ENCODE data around the gene CCDC159. TPM values are rescaled to one million over a fixed set of nuclear protein-coding genes. Genes with fewer than 3 reads are reported as not detected.

Gene CCDC159
- polyA plus RNA-seq, 1 donor (not counting 4 experiments of a cell fraction or from before 2014, with no cell fraction given) = 6.4 TPM

DNA sequence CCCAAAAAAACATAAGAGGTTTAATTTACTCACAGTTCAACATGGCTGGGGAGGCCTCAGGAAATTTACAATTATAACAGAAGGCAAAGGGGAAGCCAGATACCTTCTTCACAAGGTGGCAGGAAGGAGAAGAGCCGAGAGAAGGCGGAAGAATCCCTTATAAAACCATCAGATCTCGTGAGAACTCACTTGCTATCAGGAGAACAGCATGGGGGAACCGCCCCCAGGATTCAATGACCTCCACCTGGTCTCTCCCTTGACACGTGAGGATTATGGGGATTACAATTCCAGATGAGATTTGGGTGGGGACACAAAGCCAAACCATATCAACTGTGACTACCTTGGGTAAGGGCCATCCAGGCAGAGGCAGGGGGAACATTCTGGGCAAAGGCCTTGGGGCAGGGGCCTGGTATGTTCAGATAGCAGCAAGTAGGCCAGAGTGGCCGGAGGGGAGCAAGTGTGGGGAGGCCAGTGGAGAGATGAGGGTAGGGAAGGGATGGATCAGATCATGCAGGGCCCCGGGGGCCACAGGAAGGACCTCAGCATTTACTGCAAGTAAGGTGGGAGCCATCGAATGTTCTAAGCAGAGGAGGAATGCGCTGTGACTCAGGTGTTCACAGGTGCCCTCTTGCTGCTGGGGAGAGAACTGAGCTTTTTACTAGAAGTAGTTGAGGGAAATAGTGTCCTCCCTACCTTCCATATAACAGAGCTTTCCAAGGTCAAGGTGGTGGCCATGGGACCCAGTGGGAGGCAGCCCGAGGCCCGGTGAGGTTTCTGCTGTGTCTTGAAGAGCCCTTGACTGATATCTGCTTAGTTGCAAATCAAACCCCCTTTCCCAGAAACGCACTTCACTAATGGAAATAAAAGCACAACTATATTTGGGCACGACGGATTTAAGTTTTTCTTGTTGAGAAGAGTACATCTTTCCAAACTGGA, 24.9 kb upstream of the CCDC159 start:
- Histone ChIP-seq H2AFZ (ENCODE audit: control insufficient read depth, low read length) (no peak overlapping the region), H3K4me2 (ENCODE audit: control insufficient read depth, extremely low read depth, insufficient read depth, low read depth, low read length) (no peak overlapping the region), H3K27ac (ENCODE audit: control insufficient read depth, insufficient read depth, low read length) (no peak overlapping the region), H3K36me3 (ENCODE audit: control insufficient read depth in 2 of 2, extremely low read depth in 1 of 2, insufficient read depth in 2 of 2, low read length in 2 of 2) (peaks cover 1 to 8% of the 10 kb centered on the region in 2 experiments), H3K79me2 (ENCODE audit: control insufficient read depth, insufficient read depth, low read length) (no peaks in the 10 kb centered on the region), H3K4me1 (ENCODE audit: control insufficient read depth, extremely low read depth, insufficient read depth, low read length) (peaks cover 24% of the 10 kb centered on the region), H3K9me1 (ENCODE audit: control insufficient read depth, extremely low read depth, insufficient read depth, low read length) (peaks cover 5% of the 10 kb centered on the region), H3K9ac (ENCODE audit: control insufficient read depth, extremely low read depth, insufficient read depth, low read length) (no peak overlapping the region), H4K20me1 (ENCODE audit: control insufficient read depth, extremely low read depth, insufficient read depth, low read length) (no peaks in the 10 kb centered on the region), H3K4me3 (ENCODE audit: control insufficient read depth in 2 of 3, extremely low read depth in 1 of 3, insufficient read depth in 2 of 3, low read depth in 1 of 3, low read length in 3 of 3) (no peak overlapping the region), H3K9me3 (ENCODE audit: control insufficient read depth, low read depth, low read length) (no peaks in the 10 kb centered on the region), H3K27me3 (ENCODE audit: control insufficient read depth, extremely low read depth, insufficient read depth, low read length) (no peaks in the 10 kb centered on the region)
- FAIRE-seq = no peak
- dilution Hi-C loops (cut with MboI; ENCODE audit: extremely low pct_ligation_motif_present, low sequenced_read_pairs) = no loop called here
- TF ChIP-seq, protein P1, sequence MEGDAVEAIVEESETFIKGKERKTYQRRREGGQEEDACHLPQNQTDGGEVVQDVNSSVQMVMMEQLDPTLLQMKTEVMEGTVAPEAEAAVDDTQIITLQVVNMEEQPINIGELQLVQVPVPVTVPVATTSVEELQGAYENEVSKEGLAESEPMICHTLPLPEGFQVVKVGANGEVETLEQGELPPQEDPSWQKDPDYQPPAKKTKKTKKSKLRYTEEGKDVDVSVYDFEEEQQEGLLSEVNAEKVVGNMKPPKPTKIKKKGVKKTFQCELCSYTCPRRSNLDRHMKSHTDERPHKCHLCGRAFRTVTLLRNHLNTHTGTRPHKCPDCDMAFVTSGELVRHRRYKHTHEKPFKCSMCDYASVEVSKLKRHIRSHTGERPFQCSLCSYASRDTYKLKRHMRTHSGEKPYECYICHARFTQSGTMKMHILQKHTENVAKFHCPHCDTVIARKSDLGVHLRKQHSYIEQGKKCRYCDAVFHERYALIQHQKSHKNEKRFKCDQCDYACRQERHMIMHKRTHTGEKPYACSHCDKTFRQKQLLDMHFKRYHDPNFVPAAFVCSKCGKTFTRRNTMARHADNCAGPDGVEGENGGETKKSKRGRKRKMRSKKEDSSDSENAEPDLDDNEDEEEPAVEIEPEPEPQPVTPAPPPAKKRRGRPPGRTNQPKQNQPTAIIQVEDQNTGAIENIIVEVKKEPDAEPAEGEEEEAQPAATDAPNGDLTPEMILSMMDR (optimal IDR thresholded peaks at IDR 0.05 in 1 of 3, IDR thresholded peaks at IDR 0.05 in 1 of 3, conservative IDR thresholded peaks at IDR 0.05 in 1 of 3; ENCODE audit: extremely low read depth in 1 of 3, insufficient read depth in 2 of 3, low read length in 3 of 3) = peak; percentile 44 to 52 (median 52)
- no peak for TF ChIP-seq EZH2 (IDR thresholded peaks at IDR 0.05; ENCODE audit: low read length)
- DNase-seq (ENCODE audit: low read depth, low spot score) = no peak

DNA sequence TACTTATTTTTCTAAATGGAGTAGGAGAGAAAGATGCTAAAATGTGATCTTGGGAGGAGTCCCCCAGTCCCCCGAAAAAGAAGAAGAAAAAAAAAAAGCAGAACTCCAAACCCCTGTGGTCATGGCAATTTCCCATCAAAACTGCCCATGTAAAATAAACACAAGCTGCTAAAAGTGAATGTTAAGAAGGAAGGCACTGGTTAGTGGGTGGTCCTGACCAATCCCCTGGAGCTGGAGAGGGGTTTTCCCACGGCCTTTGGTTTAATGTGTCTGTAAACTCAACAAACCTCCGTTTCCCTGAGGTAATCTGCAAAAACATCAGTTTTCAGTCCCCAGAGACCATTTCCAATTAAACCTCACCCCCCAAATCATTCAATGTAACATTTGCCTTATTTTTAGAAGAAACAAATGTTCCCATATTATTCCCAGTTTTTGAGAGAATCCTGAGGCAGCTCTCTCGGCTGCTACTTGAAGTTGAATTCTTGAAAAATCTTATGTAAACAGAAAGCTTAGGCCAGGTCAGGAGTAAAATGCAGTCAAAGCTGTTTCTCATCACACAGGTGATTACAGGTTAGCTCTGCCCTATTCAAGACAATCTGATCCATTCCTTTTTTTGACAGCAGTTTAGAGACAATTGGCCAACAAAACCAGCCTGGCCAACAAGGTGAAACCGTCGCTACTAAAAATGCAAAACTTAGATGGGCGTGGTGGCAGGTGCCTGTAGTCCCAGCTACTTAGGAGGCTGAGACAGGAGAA, 23.9 kb upstream of the CCDC159 start:
- peaks cover 24% of the 10 kb centered on the region for H3K4me1 ChIP-seq (ENCODE audit: control insufficient read depth, extremely low read depth, insufficient read depth, low read length)
- FAIRE-seq = no peak

More for the DNA sequence above, 23.9 kb upstream of the CCDC159 start:
- H3K27me3 ChIP-seq (ENCODE audit: control insufficient read depth, extremely low read depth, insufficient read depth, low read length) = no peaks in the 10 kb centered on the region
- H3K27ac ChIP-seq (ENCODE audit: control insufficient read depth, insufficient read depth, low read length) = no peak overlapping the region
- H3K4me2 ChIP-seq (ENCODE audit: control insufficient read depth, extremely low read depth, insufficient read depth, low read depth, low read length) = no peak overlapping the region
- H3K9me1 ChIP-seq (ENCODE audit: control insufficient read depth, extremely low read depth, insufficient read depth, low read length) = peaks cover 5% of the 10 kb centered on the region
- no peaks in the 10 kb centered on the region for H3K9me3 ChIP-seq (ENCODE audit: control insufficient read depth, low read depth, low read length)
- dilution Hi-C loops (cut with MboI; ENCODE audit: extremely low pct_ligation_motif_present, low sequenced_read_pairs) = no loop called here
- H3K4me3 ChIP-seq (ENCODE audit: control insufficient read depth in 2 of 3, extremely low read depth in 1 of 3, insufficient read depth in 2 of 3, low read depth in 1 of 3, low read length in 3 of 3) = no peak overlapping the region
- H2AFZ ChIP-seq (ENCODE audit: control insufficient read depth, low read length) = no peak overlapping the region
- H4K20me1 ChIP-seq (ENCODE audit: control insufficient read depth, extremely low read depth, insufficient read depth, low read length) = no peaks in the 10 kb centered on the region
- no peak overlapping the region for H3K9ac ChIP-seq (ENCODE audit: control insufficient read depth, extremely low read depth, insufficient read depth, low read length)
- no peaks in the 10 kb centered on the region for H3K79me2 ChIP-seq (ENCODE audit: control insufficient read depth, insufficient read depth, low read length)
- no peak for DNase-seq (ENCODE audit: low read depth, low spot score)
- peaks cover 1 to 15% of the 10 kb centered on the region in 2 experiments for H3K36me3 ChIP-seq (ENCODE audit: control insufficient read depth in 2 of 2, extremely low read depth in 1 of 2, insufficient read depth in 2 of 2, low read length in 2 of 2)
- TF ChIP-seq, protein P1 (optimal IDR thresholded peaks at IDR 0.05 in 1 of 3, IDR thresholded peaks at IDR 0.05 in 1 of 3, conservative IDR thresholded peaks at IDR 0.05 in 1 of 3; ENCODE audit: extremely low read depth in 1 of 3, insufficient read depth in 2 of 3, low read length in 3 of 3) = no peak
- TF ChIP-seq EZH2 (IDR thresholded peaks at IDR 0.05; ENCODE audit: low read length) = no peak

Measured in keratinocyte (primary cell).